GM12874 (cell line): ENCODE data around the gene PHF21B.

Experiments used
- CTCF ChIP-seq: IDR thresholded peaks from 2 replicates; pipeline ENCODE4 v1.5.1; 2011; ENCODE audit warnings: low read depth, mild to moderate bottlenecking, control low read depth, low read length, moderate library complexity; ENCODE audit not compliant: insufficient read depth

PHF21B gene

DNA sequence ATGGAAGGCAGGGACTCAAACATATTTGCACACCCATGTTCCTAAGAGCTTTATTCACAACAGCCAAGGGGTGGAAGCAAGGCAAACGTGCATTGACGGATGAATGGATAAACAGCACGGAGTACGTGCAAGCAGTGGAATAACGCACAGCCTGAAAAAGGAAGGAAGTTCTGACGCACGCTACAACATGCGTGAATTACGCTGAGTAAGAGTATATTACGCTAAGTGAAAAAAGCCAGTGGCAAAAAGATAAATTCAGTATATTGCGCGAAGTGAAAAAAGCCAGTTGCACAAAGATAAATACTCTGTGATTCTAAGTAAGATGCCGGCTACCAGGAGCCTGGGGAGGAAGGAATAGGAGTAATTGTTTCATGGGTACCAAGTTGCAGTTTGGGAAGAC is 19.5 kb downstream of the PHF21B start:
- no peak for TF ChIP-seq CTCF

- no peak for TF ChIP-seq CTCF
Measured at GRCh38 chr22:44988671-44989070, 21.1 kb downstream of the PHF21B start.

GRCh38 chr22:44986926-44987325 is 22.9 kb downstream of the PHF21B start:
- no peak for TF ChIP-seq CTCF

DNA sequence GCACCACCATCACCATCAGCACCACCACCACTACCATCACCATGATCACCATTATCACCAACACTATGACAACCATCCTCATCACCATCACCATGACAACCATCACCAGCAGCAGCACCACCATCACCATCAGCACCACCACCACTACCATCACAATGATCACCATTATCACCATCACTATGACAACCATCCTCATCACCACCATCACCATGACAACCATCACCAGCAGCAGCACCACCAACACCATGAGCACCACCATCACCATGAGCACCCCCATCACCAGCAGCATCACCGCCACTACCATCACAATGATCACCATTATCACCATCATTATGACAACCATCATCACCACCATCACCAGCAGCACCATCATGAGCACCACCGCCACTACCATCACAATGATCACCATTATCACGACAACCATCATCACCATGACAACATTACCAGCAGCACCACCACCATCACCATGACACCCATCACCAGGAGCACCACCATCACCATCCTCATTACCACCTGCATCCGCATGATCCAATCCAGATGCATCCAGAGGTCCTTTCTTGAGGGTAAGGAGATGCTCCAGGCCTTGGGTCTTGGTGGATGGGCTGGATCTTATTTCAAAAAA is 23.8 kb downstream of the PHF21B start:
- TF ChIP-seq CTCF = no peak

- TF ChIP-seq CTCF = no peak
Measured at GRCh38 chr22:44983878-44984482, 25.8 kb downstream of the PHF21B start.

- no peak for TF ChIP-seq CTCF
Measured at GRCh38 chr22:44982445-44982844, 27.4 kb downstream of the PHF21B start.

- TF ChIP-seq CTCF = no peak
Measured at GRCh38 chr22:44981857-44982256, 27.9 kb downstream of the PHF21B start.
